HepG2 (cell line): ENCODE data around the gene BUB1. TPM values are rescaled to one million over a fixed set of nuclear protein-coding genes. Genes with fewer than 3 reads are reported as not detected.

ENCODE experiments used
- GATAD1 ChIP-seq: IDR thresholded peaks from 2 replicates; pipeline ENCODE4 v1.6.1; 2016; ENCODE audit warnings: missing genetic modification reagents, missing compliant biosample characterization
- HIVEP1 ChIP-seq: sonication (generic); formaldehyde crosslinking; IDR thresholded peaks from 2 replicates; pipeline ENCODE4 v1.4.0; 2020; ENCODE audit warnings: mild to moderate bottlenecking, missing genetic modification reagents
- HOXD1 ChIP-seq: sonication (generic); formaldehyde crosslinking; IDR thresholded peaks from 2 replicates; pipeline ENCODE4 v1.5.0; 2020; ENCODE audit warnings: missing genetic modification reagents
- ISL2 ChIP-seq: sonication (generic); formaldehyde crosslinking; IDR thresholded peaks from 2 replicates; pipeline ENCODE4 v1.5.0; 2020; ENCODE audit warnings: missing genetic modification reagents
- JUNB ChIP-seq: sonication (generic); formaldehyde crosslinking; IDR thresholded peaks from 2 replicates; pipeline ENCODE4 v1.8.0; 2022; ENCODE audit warnings: missing genetic modification reagents, mild to moderate bottlenecking, borderline replicate concordance
- KDM5B ChIP-seq: sonication (generic); formaldehyde crosslinking; IDR thresholded peaks from 2 replicates; pipeline ENCODE4 v1.4.0; 2020; ENCODE audit warnings: missing genetic modification reagents, mild to moderate bottlenecking, borderline replicate concordance
- MEIS1 ChIP-seq: sonication (generic); formaldehyde crosslinking; IDR thresholded peaks from 2 replicates; pipeline ENCODE4 v1.9.0; 2021; ENCODE audit warnings: mild to moderate bottlenecking, missing genetic modification reagents, moderate library complexity, borderline replicate concordance
- REPIN1 ChIP-seq: sonication (generic); formaldehyde crosslinking; IDR thresholded peaks from 2 replicates; pipeline ENCODE4 v1.8.0; 2022; ENCODE audit warnings: missing genetic modification reagents, low read depth, mild to moderate bottlenecking, borderline replicate concordance
- TAF15 ChIP-seq: fragments of 200-400 bp; formaldehyde crosslinking; IDR thresholded peaks from one replicate; pipeline ENCODE4 v1.6.1; 2018; ENCODE audit warnings: mild to moderate bottlenecking, low read depth, low read length; ENCODE audit not compliant: poor library complexity, severe bottlenecking
- ZC3H4 ChIP-seq: sonication (generic); formaldehyde crosslinking; IDR thresholded peaks from 2 replicates; pipeline ENCODE4 v1.4.0; 2020; ENCODE audit warnings: missing genetic modification reagents, borderline replicate concordance
- ZFP36L2 ChIP-seq: sonication (generic); formaldehyde crosslinking; IDR thresholded peaks from 2 replicates; pipeline ENCODE4 v1.4.0; 2020; ENCODE audit warnings: missing genetic modification reagents
- ZNF501 ChIP-seq: sonication (generic); formaldehyde crosslinking; IDR thresholded peaks from 2 replicates; pipeline ENCODE4 v1.5.1; 2020; ENCODE audit warnings: mild to moderate bottlenecking, moderate library complexity, missing genetic modification reagents
- ZNF563 ChIP-seq: sonication (generic); formaldehyde crosslinking; IDR thresholded peaks from 2 replicates; pipeline ENCODE4 v1.8.0; 2022; ENCODE audit warnings: mild to moderate bottlenecking, moderate library complexity, missing genetic modification reagents
- ZNF572 ChIP-seq: sonication (generic); formaldehyde crosslinking; IDR thresholded peaks from 2 replicates; pipeline ENCODE4 v1.5.1; 2020; ENCODE audit warnings: mild to moderate bottlenecking, missing genetic modification reagents
- ZNF749 ChIP-seq: sonication (generic); formaldehyde crosslinking; IDR thresholded peaks from 2 replicates; pipeline ENCODE4 v1.8.0; 2022; ENCODE audit warnings: mild to moderate bottlenecking, missing genetic modification reagents, moderate library complexity, borderline replicate concordance
- polyA plus RNA-seq, 8 experiments: library from polyadenylated mRNA; depleted of rRNA in 3 of 8; stranded (reverse) in 7 of 8; unstranded in 1 of 8; fragments of >200 nt; fragmentation: Illumina TruSeq in 4 of 8; extraction: Trizol in 4 of 8; gene quantifications; 2 replicates each; pipeline versions ENCODE4 v1.2.1 to v1.2.3, GENCODE V29; 2011 to 2016; ENCODE audit warnings: low read depth in 4 of 8, missing spikeins in 1 of 8, mixed read lengths in 1 of 8; ENCODE audit not compliant: insufficient read depth in 1 of 8
- total RNA-seq, 5 experiments: library from RNA; depleted of rRNA; stranded (reverse); fragments of >200 nt; fragmentation: Illumina TruSeq; extraction: Trizol; gene quantifications; 2 replicates each; pipeline ENCODE4 v1.2.3, GENCODE V29; 2016; ENCODE audit warnings: low read depth in 1 of 5
- TF ChIP-seq, protein P1 (sequence below): sonication (generic); formaldehyde crosslinking; IDR thresholded peaks from 2 replicates; pipeline ENCODE4 v1.4.0; 2020; ENCODE audit warnings: missing genetic modification reagents
- TF ChIP-seq, protein P2 (sequence below): sonication (generic); formaldehyde crosslinking; IDR thresholded peaks from 2 replicates; pipeline ENCODE4 v1.4.0; 2020; ENCODE audit warnings: mild to moderate bottlenecking, missing genetic modification reagents
- TF ChIP-seq, protein P3 (sequence below): sonication (generic); formaldehyde crosslinking; IDR thresholded peaks from 2 replicates; pipeline ENCODE4 v1.8.0; 2022; ENCODE audit warnings: mild to moderate bottlenecking, missing genetic modification reagents; ENCODE audit not compliant: insufficient replicate concordance

The BUB1 gene
- total and polyA plus RNA-seq, 2 of the 13 experiments (the other 11 are each of a cell fraction or from before 2014, with no cell fraction given) = 27.8 to 52.6 TPM

DNA sequence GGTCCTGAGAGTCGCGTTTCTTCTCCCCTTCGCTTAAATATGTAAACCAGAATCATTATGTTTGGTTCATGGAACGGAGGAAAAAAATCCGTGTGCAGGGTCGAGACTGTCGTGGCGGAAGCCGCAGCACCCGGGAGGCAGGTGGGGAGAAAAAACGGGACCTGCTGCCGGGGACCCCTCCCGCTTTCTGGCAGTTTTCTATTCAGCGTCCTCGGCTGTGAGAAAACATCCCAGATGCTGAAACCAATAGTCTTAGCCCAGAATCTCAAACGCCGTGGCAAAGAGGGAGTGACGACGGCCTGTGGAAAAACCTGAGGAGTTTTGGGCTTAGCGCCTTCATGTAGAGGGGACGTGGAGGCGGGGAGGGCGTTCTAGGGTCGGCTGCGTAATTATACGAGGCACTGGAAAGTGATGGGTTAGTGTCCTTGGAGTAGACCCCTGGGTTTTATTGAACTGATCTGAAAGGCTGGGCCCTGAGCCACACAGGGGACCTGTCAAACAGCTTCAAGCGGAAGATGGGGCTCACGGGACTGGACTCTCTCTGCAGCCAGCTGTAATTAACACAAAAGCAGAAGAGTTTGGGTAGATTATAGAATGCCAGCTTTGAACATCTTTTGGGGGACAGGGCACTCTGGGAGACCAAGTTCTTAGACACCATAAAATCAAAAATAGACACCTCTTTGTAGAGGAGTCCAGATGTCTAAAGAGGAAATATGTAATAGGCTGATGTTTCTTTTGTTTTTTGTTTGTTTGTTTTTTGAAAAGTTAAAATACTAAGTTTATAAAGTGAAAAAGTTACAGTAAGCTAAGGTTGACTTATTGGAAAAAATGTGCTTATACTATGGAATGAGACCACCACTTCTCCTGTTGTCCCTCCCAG is 834 bp upstream of the BUB1 start (continued):
- TF ChIP-seq, protein P1, sequence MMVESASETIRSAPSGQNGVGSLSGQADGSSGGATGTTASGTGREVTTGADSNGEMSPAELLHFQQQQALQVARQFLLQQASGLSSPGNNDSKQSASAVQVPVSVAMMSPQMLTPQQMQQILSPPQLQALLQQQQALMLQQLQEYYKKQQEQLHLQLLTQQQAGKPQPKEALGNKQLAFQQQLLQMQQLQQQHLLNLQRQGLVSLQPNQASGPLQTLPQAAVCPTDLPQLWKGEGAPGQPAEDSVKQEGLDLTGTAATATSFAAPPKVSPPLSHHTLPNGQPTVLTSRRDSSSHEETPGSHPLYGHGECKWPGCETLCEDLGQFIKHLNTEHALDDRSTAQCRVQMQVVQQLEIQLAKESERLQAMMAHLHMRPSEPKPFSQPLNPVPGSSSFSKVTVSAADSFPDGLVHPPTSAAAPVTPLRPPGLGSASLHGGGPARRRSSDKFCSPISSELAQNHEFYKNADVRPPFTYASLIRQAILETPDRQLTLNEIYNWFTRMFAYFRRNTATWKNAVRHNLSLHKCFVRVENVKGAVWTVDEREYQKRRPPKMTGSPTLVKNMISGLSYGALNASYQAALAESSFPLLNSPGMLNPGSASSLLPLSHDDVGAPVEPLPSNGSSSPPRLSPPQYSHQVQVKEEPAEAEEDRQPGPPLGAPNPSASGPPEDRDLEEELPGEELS (CRISPR knock-in tag) = no peak
- TF ChIP-seq, protein P2, sequence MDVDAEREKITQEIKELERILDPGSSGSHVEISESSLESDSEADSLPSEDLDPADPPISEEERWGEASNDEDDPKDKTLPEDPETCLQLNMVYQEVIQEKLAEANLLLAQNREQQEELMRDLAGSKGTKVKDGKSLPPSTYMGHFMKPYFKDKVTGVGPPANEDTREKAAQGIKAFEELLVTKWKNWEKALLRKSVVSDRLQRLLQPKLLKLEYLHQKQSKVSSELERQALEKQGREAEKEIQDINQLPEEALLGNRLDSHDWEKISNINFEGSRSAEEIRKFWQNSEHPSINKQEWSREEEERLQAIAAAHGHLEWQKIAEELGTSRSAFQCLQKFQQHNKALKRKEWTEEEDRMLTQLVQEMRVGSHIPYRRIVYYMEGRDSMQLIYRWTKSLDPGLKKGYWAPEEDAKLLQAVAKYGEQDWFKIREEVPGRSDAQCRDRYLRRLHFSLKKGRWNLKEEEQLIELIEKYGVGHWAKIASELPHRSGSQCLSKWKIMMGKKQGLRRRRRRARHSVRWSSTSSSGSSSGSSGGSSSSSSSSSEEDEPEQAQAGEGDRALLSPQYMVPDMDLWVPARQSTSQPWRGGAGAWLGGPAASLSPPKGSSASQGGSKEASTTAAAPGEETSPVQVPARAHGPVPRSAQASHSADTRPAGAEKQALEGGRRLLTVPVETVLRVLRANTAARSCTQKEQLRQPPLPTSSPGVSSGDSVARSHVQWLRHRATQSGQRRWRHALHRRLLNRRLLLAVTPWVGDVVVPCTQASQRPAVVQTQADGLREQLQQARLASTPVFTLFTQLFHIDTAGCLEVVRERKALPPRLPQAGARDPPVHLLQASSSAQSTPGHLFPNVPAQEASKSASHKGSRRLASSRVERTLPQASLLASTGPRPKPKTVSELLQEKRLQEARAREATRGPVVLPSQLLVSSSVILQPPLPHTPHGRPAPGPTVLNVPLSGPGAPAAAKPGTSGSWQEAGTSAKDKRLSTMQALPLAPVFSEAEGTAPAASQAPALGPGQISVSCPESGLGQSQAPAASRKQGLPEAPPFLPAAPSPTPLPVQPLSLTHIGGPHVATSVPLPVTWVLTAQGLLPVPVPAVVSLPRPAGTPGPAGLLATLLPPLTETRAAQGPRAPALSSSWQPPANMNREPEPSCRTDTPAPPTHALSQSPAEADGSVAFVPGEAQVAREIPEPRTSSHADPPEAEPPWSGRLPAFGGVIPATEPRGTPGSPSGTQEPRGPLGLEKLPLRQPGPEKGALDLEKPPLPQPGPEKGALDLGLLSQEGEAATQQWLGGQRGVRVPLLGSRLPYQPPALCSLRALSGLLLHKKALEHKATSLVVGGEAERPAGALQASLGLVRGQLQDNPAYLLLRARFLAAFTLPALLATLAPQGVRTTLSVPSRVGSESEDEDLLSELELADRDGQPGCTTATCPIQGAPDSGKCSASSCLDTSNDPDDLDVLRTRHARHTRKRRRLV = 0 out of 2 replicates have a peak, but pooled peaks have one; percentile 39
- TF ChIP-seq ZNF749 (CRISPR knock-in tag) (no peak), ZNF572 (CRISPR knock-in tag) (peak; percentile 87; the same call in 1 of the 2 replicates), ZC3H4 (no peak), TAF15 (no peak), GATAD1 (CRISPR knock-in tag) (no peak), HOXD1 (0 out of 2 replicates have a peak, but pooled peaks have one; percentile 8), ZNF501 (CRISPR knock-in tag) (peak; percentile 40), JUNB (no peak), KDM5B (0 out of 2 replicates have a peak, but pooled peaks have one; percentile 20), ISL2 (CRISPR knock-in tag) (peak; percentile 10; the same call in 1 of the 2 replicates), MEIS1 (CRISPR knock-in tag) (0 out of 2 replicates have a peak, but pooled peaks have one; percentile 19), ZFP36L2 (CRISPR knock-in tag) (0 out of 2 replicates have a peak, but pooled peaks have one; percentile 10), HIVEP1 (CRISPR knock-in tag) (peak; percentile 36; the same call in 1 of the 2 replicates), REPIN1 (CRISPR knock-in tag) (0 out of 2 replicates have a peak, but pooled peaks have one; percentile 5), ZNF563 (CRISPR knock-in tag) (0 out of 2 replicates have a peak, but pooled peaks have one; percentile 28)
- TF ChIP-seq, protein P3, sequence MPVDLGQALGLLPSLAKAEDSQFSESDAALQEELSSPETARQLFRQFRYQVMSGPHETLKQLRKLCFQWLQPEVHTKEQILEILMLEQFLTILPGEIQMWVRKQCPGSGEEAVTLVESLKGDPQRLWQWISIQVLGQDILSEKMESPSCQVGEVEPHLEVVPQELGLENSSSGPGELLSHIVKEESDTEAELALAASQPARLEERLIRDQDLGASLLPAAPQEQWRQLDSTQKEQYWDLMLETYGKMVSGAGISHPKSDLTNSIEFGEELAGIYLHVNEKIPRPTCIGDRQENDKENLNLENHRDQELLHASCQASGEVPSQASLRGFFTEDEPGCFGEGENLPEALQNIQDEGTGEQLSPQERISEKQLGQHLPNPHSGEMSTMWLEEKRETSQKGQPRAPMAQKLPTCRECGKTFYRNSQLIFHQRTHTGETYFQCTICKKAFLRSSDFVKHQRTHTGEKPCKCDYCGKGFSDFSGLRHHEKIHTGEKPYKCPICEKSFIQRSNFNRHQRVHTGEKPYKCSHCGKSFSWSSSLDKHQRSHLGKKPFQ (CRISPR knock-in tag) = peak; percentile 30
